WTC11 (cell line): ENCODE results near the gene BBS1. TPM values are rescaled to one million over a fixed set of nuclear protein-coding genes. Genes with fewer than 3 reads are reported as not detected.

Experiments
- ATF3 ChIP-seq: sonication (generic); formaldehyde crosslinking; conservative IDR thresholded peaks from 2 replicates; pipeline ENCODE4 v1.8.1; 2022; ENCODE audit warnings: mild to moderate bottlenecking, missing genetic modification reagents
- ATF6 ChIP-seq: sonication (generic); formaldehyde crosslinking; IDR thresholded peaks from 2 replicates; pipeline ENCODE4 v1.8.1; 2023; ENCODE audit warnings: mild to moderate bottlenecking, missing genetic modification reagents
- CREB1 ChIP-seq: sonication (generic); formaldehyde crosslinking; IDR thresholded peaks from 2 replicates; pipeline ENCODE4 v1.8.0; 2023; ENCODE audit warnings: mild to moderate bottlenecking, missing genetic modification reagents
- ELF4 ChIP-seq: sonication (generic); formaldehyde crosslinking; IDR thresholded peaks from 2 replicates; pipeline ENCODE4 v1.8.1; 2022; ENCODE audit warnings: low read depth, mild to moderate bottlenecking, moderate library complexity, missing genetic modification reagents
- EMX1 ChIP-seq: fragments of 250-450 bp; sonication (Bioruptor Pico); IDR thresholded peaks from 2 replicates; pipeline ENCODE4 v1.8.0; 2021; ENCODE audit warnings: mild to moderate bottlenecking
- ETV6 ChIP-seq: sonication (generic); formaldehyde crosslinking; IDR thresholded peaks from 2 replicates; pipeline ENCODE4 v1.8.1; 2022; ENCODE audit warnings: mild to moderate bottlenecking, missing genetic modification reagents
- IRF1 ChIP-seq: sonication (generic); formaldehyde crosslinking; IDR thresholded peaks from 2 replicates; pipeline ENCODE4 v1.8.0; 2023; ENCODE audit warnings: missing genetic modification reagents
- JUN ChIP-seq: sonication (generic); formaldehyde crosslinking; IDR thresholded peaks from 2 replicates; pipeline ENCODE4 v1.8.0; 2023; ENCODE audit warnings: mild to moderate bottlenecking, missing genetic modification reagents
- KAT7 ChIP-seq: sonication (generic); formaldehyde crosslinking; IDR thresholded peaks from 2 replicates; pipeline ENCODE4 v1.8.1; 2023; ENCODE audit warnings: missing genetic modification reagents, mild to moderate bottlenecking, borderline replicate concordance
- MXD4 ChIP-seq: fragments of 250-450 bp; sonication (Bioruptor Pico); IDR thresholded peaks from 2 replicates; pipeline ENCODE4 v1.8.0; 2021; ENCODE audit warnings: mild to moderate bottlenecking, moderate library complexity, borderline replicate concordance
- MYBL2 ChIP-seq: sonication (generic); formaldehyde crosslinking; IDR thresholded peaks from 2 replicates; pipeline ENCODE4 v1.8.1; 2023; ENCODE audit warnings: mild to moderate bottlenecking, moderate library complexity, missing genetic modification reagents
- NFYB ChIP-seq: sonication (generic); formaldehyde crosslinking; conservative IDR thresholded peaks from 2 replicates; pipeline ENCODE4 v1.8.0; 2022; ENCODE audit warnings: low read depth, missing genetic modification reagents
- PRDM15 ChIP-seq: sonication (generic); formaldehyde crosslinking; IDR thresholded peaks from 2 replicates; pipeline ENCODE4 v1.8.0; 2022; ENCODE audit warnings: missing genetic modification reagents
- TEAD1 ChIP-seq: sonication (generic); formaldehyde crosslinking; IDR thresholded peaks from 2 replicates; pipeline ENCODE4 v1.8.0; 2022; ENCODE audit warnings: mild to moderate bottlenecking, missing genetic modification reagents
- TEAD4 ChIP-seq: sonication (generic); formaldehyde crosslinking; IDR thresholded peaks from 2 replicates; pipeline ENCODE4 v1.8.0; 2022; ENCODE audit warnings: mild to moderate bottlenecking, missing genetic modification reagents
- ZNF512 ChIP-seq: sonication (generic); formaldehyde crosslinking; IDR thresholded peaks from 2 replicates; pipeline ENCODE4 v1.8.1; 2022; ENCODE audit warnings: missing genetic modification reagents, borderline replicate concordance
- ZNF671 ChIP-seq: fragments of 250-450 bp; sonication (Bioruptor Pico); IDR thresholded peaks from 2 replicates; pipeline ENCODE4 v1.8.0; 2021; ENCODE audit warnings: mild to moderate bottlenecking
- ZSCAN18 ChIP-seq: fragments of 250-450 bp; sonication (Bioruptor Pico); IDR thresholded peaks from 2 replicates; pipeline ENCODE4 v2.1.2; 2022; ENCODE audit warnings: mild to moderate bottlenecking, moderate library complexity
- total RNA-seq: library from RNA; stranded (reverse); gene quantifications from 3 replicates; pipeline ENCODE4 v1.2.3, GENCODE V29; 2021

The BBS1 gene
- total RNA-seq, 1 experiment from 2014 or later, result 26.8 TPM

GRCh38 chr11:66480117-66480938 is 30.1 kb upstream of the BBS1 start, which contains the start of gene DPP3 (continued):
- peak; percentile 55; the same call in 1 of the 2 replicates for TF ChIP-seq PRDM15 (CRISPR knock-in tag)
- TF ChIP-seq MYBL2 (CRISPR knock-in tag), result peak; percentile 75; the same call in 1 of the 2 replicates
- no peak for TF ChIP-seq ATF6 (CRISPR knock-in tag)
- peak; percentile 90 for TF ChIP-seq NFYB
- TF ChIP-seq ETV6 (CRISPR knock-in tag), result peak; percentile 59; the same call in 1 of the 2 replicates
- no peak for TF ChIP-seq EMX1 (CRISPR knock-in tag)
- TF ChIP-seq KAT7, result no peak
- TF ChIP-seq ATF3 (CRISPR knock-in tag), result no peak
- TF ChIP-seq TEAD4, result no peak
- 0 out of 2 replicates have a peak, but pooled peaks have one; percentile 18 for TF ChIP-seq IRF1
- TF ChIP-seq TEAD1 (CRISPR knock-in tag), result peak; percentile 36; the same call in 1 of the 2 replicates
- TF ChIP-seq ZNF671 (CRISPR knock-in tag), result no peak
- no peak for TF ChIP-seq MXD4 (CRISPR knock-in tag)
- TF ChIP-seq ZSCAN18 (CRISPR knock-in tag), result no peak
- no peak for TF ChIP-seq CREB1 (CRISPR knock-in tag)
- no peak for TF ChIP-seq ELF4 (CRISPR knock-in tag)
- TF ChIP-seq ZNF512, result no peak
- TF ChIP-seq JUN (CRISPR knock-in tag), result no peak
